HepG2 (cell line): ENCODE measurements around the gene AMOTL2. TPM values are rescaled to one million over a fixed set of nuclear protein-coding genes. Genes with fewer than 3 reads are reported as not detected.

Experiments used
- ATAC-seq: fragments of 200-7000 bp; cut with Tn5 transposase; 3 replicates; pipeline ENCODE4 v1.9.1; 2020; ENCODE audit warnings: mild to moderate bottlenecking, moderate library complexity
- BruUV-seq: library from RNA; stranded (reverse); fragments of 400-500 nt; replicated peaks from 2 replicates; lab custom pipeline; 2021; lab: Mats Ljungman, UMichigan
- CTCF ChIA-PET: fragments of 300-600 bp; formaldehyde crosslinking; extraction: SDS; loops from one replicate; lab custom pipeline; 2021; ENCODE audit warnings: low total read pairs, inconsistent platforms, low intra/inter-chr PET ratio; lab: Yijun Ruan, JAX
- POLR2A ChIA-PET: fragments of 350-600 bp; sonication (Branson Sonifier 250); formaldehyde crosslinking; loops from one replicate; lab custom pipeline; 2020; ENCODE audit warnings: antibody characterized with exemption, inconsistent platforms; lab: Yijun Ruan, JAX
- DNase-seq: peaks from one replicate; pipeline ENCODE4 v3.0.0-alpha.2; 2015; ENCODE audit warnings: low spot score
- FAIRE-seq: peaks from 3 replicates; lab custom pipeline; 2011; peaks lifted over from hg19 to GRCh38; lab: Jason Lieb, UNC
- H2AFZ ChIP-seq: one replicate; pipeline ENCODE4 v1.6.1; 2011; ENCODE audit warnings: low read length, inconsistent platforms
- H3K27ac ChIP-seq: fragments of 300-600 bp; 3 replicates; pipeline ENCODE4 v1.8.0; 2011; ENCODE audit warnings: mixed run types, mild to moderate bottlenecking, mixed read lengths, low read length, inconsistent platforms; ENCODE audit not compliant: insufficient read depth; ENCODE audit errors: extremely low read length
- H3K27me3 ChIP-seq, 2 experiments: fragments of 200-600 bp in 1 of 2; 2 replicates in 1 of 2; 3 replicates in 1 of 2; pipeline versions ENCODE4 v1.6.0 to v1.8.0; 2011; ENCODE audit warnings: low read length in 2 of 2, mild to moderate bottlenecking in 2 of 2, moderate library complexity in 2 of 2, inconsistent platforms in 1 of 2; ENCODE audit not compliant: insufficient read depth in 2 of 2, control insufficient read depth in 1 of 2
- H3K36me3 ChIP-seq, 2 experiments: fragments of 200-600 bp in 1 of 2; replicated peaks in 1 of 2; 2 replicates in 1 of 2; 3 replicates in 1 of 2; pipeline versions ENCODE4 v1.5.1 to v1.8.0; 2011; ENCODE audit warnings: low read length in 2 of 2, inconsistent platforms in 1 of 2; ENCODE audit not compliant: insufficient read depth in 2 of 2, control insufficient read depth in 1 of 2
- H3K4me1 ChIP-seq: 2 replicates; pipeline ENCODE4 v1.5.1; 2012; ENCODE audit warnings: low read length, inconsistent platforms; ENCODE audit not compliant: insufficient read depth
- H3K4me2 ChIP-seq: 2 replicates; pipeline ENCODE4 v1.6.0; 2011; ENCODE audit warnings: low read depth, low read length, inconsistent platforms
- H3K4me3 ChIP-seq, 3 experiments: fragments of 200-600 bp in 1 of 3; sonication (generic), shearing (Covaris generic) in 1 of 3; replicated peaks in 1 of 3; 2 replicates each; pipeline ENCODE4 v1.5.1; 2011 to 2016; ENCODE audit warnings: low read length in 3 of 3, inconsistent platforms in 2 of 3, low read depth in 2 of 3, mild to moderate bottlenecking in 2 of 3, control low read depth in 1 of 3, mixed read lengths in 1 of 3; ENCODE audit not compliant: insufficient read depth in 1 of 3
- H3K79me2 ChIP-seq: one replicate; pipeline ENCODE4 v1.6.1; 2011; ENCODE audit warnings: low read length, inconsistent platforms; ENCODE audit not compliant: insufficient read depth
- H3K9ac ChIP-seq: 2 replicates; pipeline ENCODE4 v1.6.0; 2011; ENCODE audit warnings: mild to moderate bottlenecking, low read depth, low read length, inconsistent platforms; ENCODE audit not compliant: insufficient read depth
- H3K9me3 ChIP-seq: 2 replicates; pipeline ENCODE4 v1.5.1; 2012; ENCODE audit warnings: mild to moderate bottlenecking, low read length
- H4K20me1 ChIP-seq: 2 replicates; pipeline ENCODE4 v1.6.0; 2011; ENCODE audit warnings: inconsistent platforms, mild to moderate bottlenecking, low read length, moderate library complexity; ENCODE audit not compliant: insufficient read depth
- MLLT10 ChIP-seq: sonication (generic); formaldehyde crosslinking; IDR thresholded peaks from 2 replicates; pipeline ENCODE4 v1.4.0; 2020; ENCODE audit warnings: missing genetic modification reagents
- POLR2AphosphoS5 ChIP-seq: IDR thresholded peaks from 2 replicates; pipeline ENCODE4 v1.6.1; 2012; ENCODE audit warnings: low read depth, low read length
- RFX5 ChIP-seq: IDR thresholded peaks from 2 replicates; pipeline ENCODE4 v1.6.1; 2011; ENCODE audit warnings: low read depth, low read length, improper control_type of control experiment
- SRY ChIP-seq: sonication (generic); formaldehyde crosslinking; IDR thresholded peaks from 2 replicates; pipeline ENCODE4 v1.8.0; 2022; ENCODE audit warnings: mild to moderate bottlenecking, missing genetic modification reagents
- ZMAT3 ChIP-seq: sonication (generic); formaldehyde crosslinking; conservative IDR thresholded peaks from 2 replicates; pipeline ENCODE4 v1.7.0; 2021; ENCODE audit warnings: missing genetic modification reagents
- ZNF180 ChIP-seq: sonication (generic); formaldehyde crosslinking; IDR thresholded peaks from 2 replicates; pipeline ENCODE4 v1.4.0; 2020; ENCODE audit warnings: low read depth, missing genetic modification reagents, borderline replicate concordance
- ZNF383 ChIP-seq: sonication (generic); formaldehyde crosslinking; IDR thresholded peaks from 2 replicates; pipeline ENCODE4 v1.4.0; 2020; ENCODE audit warnings: missing genetic modification reagents, mild to moderate bottlenecking, borderline replicate concordance
- ZSCAN30 ChIP-seq: sonication (generic); formaldehyde crosslinking; IDR thresholded peaks from 2 replicates; pipeline ENCODE4 v1.5.0; 2020; ENCODE audit warnings: mild to moderate bottlenecking, missing genetic modification reagents
- WGBS: methylation state at CpG from one replicate; pipeline ENCODE4 v1.1.6; 2017; ENCODE audit warnings: low lambda C conversion rate; 5-methylcytosine and 5-hydroxymethylcytosine counted together
- in situ Hi-C: cut with HindIII; loops from 2 replicates; pipeline ENCODE4 v1.10.0; 2017; ENCODE audit warnings: low pct_unique_long_range_greater_than_20kb; ENCODE audit not compliant: extremely low pct_ligation_motif_present
- intact Hi-C: fragments of 100-400 bp; cut with micrococcal nuclease; formaldehyde crosslinking; loops from one replicate; pipeline ENCODE4 v1.10.0; 2022; ENCODE audit not compliant: unreplicated experiment
- polyA plus RNA-seq, 8 experiments: library from polyadenylated mRNA; depleted of rRNA in 3 of 8; stranded (reverse) in 7 of 8; unstranded in 1 of 8; fragments of >200 nt; fragmentation: Illumina TruSeq in 4 of 8; extraction: Trizol in 4 of 8; gene quantifications; 2 replicates each; pipeline versions ENCODE4 v1.2.1 to v1.2.3, GENCODE V29; 2011 to 2016; ENCODE audit warnings: low read depth in 4 of 8, missing spikeins in 1 of 8, mixed read lengths in 1 of 8; ENCODE audit not compliant: insufficient read depth in 1 of 8
- total RNA-seq, 5 experiments: library from RNA; depleted of rRNA; stranded (reverse); fragments of >200 nt; fragmentation: Illumina TruSeq; extraction: Trizol; gene quantifications; 2 replicates each; pipeline ENCODE4 v1.2.3, GENCODE V29; 2016; ENCODE audit warnings: low read depth in 1 of 5
- TF ChIP-seq, protein P1 (sequence below): sonication (generic); formaldehyde crosslinking; IDR thresholded peaks from 2 replicates; pipeline ENCODE4 v1.5.0; 2020; ENCODE audit warnings: missing genetic modification reagents
- TF ChIP-seq, protein P2 (sequence below): sonication (generic); formaldehyde crosslinking; IDR thresholded peaks from 2 replicates; pipeline ENCODE4; 2020; ENCODE audit warnings: missing genetic modification reagents, mild to moderate bottlenecking, borderline replicate concordance
- TF ChIP-seq, protein P3 (sequence below): sonication (generic); formaldehyde crosslinking; IDR thresholded peaks from 2 replicates; pipeline ENCODE4 v1.4.0; 2020; ENCODE audit warnings: mild to moderate bottlenecking, missing genetic modification reagents
- TF ChIP-seq, protein P4 (sequence below): sonication (generic); formaldehyde crosslinking; conservative IDR thresholded peaks from 2 replicates; pipeline ENCODE4 v1.4.0; 2020; ENCODE audit warnings: missing genetic modification reagents
- TF ChIP-seq, protein P5 (sequence below): sonication (generic); formaldehyde crosslinking; IDR thresholded peaks from 2 replicates; pipeline ENCODE4 v1.4.0; 2020; ENCODE audit warnings: missing genetic modification reagents, borderline replicate concordance

The AMOTL2 gene
- total and polyA plus RNA-seq, 2 of the 13 experiments (the other 11 are each of a cell fraction or from before 2014, with no cell fraction given): 17.3 to 18.5 TPM

DNA sequence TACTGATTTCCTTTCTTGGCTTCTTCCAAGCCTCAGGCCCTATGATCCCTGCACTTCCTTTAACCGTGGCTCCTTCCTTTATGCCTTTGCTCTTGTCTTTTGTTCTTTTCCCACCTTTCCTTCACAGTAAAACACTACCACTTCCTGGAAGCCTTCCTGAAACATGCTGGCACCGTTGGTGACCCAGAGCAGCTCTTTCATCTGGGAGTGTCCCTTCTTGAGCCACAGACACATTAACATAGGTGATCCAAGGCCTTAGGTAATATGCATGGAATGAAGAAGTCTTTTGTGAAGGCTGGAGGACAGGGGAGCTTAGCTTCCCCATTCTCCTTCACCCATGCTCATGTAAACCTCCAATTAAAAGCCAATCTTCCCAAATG lies 39.4 kb downstream of the AMOTL2 start:
- H4K20me1 ChIP-seq: no peaks in the 10 kb centered on the region
- ChIA-PET CTCF (no interaction called here), POLR2A (no interaction called here)
- no peak for FAIRE-seq
- intact Hi-C loops (no loop called here), in situ Hi-C loops (no loop called here)
- ATAC-seq: no peak
- H3K9me3 ChIP-seq: no peaks in the 10 kb centered on the region
- no peaks in the 10 kb centered on the region for H3K36me3 ChIP-seq
- no peak overlapping the region for H2AFZ ChIP-seq
- no peak overlapping the region for H3K9ac ChIP-seq
- H3K27ac ChIP-seq: no peak overlapping the region
- no peak overlapping the region for H3K4me2 ChIP-seq
- H3K27me3 ChIP-seq: no peaks in the 10 kb centered on the region
- no peak for DNase-seq
- H3K4me3 ChIP-seq: no peak overlapping the region
- 33% methylated on average over 2 of the region's 2 CpGs for WGBS
- peaks cover 92% of the 10 kb centered on the region for H3K4me1 ChIP-seq
- H3K79me2 ChIP-seq: no peaks in the 10 kb centered on the region
- BruUV-seq: no TSS peak
- TF ChIP-seq MLLT10 (CRISPR knock-in tag) (no peak), ZNF383 (CRISPR knock-in tag) (no peak), ZMAT3 (CRISPR knock-in tag) (no peak), ZSCAN30 (CRISPR knock-in tag) (no peak), ZNF180 (CRISPR knock-in tag) (no peak), POLR2AphosphoS5 (no peak), RFX5 (no peak), SRY (CRISPR knock-in tag) (no peak)
- TF ChIP-seq, protein P1, sequence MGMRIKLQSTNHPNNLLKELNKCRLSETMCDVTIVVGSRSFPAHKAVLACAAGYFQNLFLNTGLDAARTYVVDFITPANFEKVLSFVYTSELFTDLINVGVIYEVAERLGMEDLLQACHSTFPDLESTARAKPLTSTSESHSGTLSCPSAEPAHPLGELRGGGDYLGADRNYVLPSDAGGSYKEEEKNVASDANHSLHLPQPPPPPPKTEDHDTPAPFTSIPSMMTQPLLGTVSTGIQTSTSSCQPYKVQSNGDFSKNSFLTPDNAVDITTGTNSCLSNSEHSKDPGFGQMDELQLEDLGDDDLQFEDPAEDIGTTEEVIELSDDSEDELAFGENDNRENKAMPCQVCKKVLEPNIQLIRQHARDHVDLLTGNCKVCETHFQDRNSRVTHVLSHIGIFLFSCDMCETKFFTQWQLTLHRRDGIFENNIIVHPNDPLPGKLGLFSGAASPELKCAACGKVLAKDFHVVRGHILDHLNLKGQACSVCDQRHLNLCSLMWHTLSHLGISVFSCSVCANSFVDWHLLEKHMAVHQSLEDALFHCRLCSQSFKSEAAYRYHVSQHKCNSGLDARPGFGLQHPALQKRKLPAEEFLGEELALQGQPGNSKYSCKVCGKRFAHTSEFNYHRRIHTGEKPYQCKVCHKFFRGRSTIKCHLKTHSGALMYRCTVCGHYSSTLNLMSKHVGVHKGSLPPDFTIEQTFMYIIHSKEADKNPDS (CRISPR knock-in tag): no peak
- TF ChIP-seq, protein P2, sequence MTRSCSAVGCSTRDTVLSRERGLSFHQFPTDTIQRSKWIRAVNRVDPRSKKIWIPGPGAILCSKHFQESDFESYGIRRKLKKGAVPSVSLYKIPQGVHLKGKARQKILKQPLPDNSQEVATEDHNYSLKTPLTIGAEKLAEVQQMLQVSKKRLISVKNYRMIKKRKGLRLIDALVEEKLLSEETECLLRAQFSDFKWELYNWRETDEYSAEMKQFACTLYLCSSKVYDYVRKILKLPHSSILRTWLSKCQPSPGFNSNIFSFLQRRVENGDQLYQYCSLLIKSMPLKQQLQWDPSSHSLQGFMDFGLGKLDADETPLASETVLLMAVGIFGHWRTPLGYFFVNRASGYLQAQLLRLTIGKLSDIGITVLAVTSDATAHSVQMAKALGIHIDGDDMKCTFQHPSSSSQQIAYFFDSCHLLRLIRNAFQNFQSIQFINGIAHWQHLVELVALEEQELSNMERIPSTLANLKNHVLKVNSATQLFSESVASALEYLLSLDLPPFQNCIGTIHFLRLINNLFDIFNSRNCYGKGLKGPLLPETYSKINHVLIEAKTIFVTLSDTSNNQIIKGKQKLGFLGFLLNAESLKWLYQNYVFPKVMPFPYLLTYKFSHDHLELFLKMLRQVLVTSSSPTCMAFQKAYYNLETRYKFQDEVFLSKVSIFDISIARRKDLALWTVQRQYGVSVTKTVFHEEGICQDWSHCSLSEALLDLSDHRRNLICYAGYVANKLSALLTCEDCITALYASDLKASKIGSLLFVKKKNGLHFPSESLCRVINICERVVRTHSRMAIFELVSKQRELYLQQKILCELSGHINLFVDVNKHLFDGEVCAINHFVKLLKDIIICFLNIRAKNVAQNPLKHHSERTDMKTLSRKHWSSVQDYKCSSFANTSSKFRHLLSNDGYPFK: no peak
- TF ChIP-seq, protein P3, sequence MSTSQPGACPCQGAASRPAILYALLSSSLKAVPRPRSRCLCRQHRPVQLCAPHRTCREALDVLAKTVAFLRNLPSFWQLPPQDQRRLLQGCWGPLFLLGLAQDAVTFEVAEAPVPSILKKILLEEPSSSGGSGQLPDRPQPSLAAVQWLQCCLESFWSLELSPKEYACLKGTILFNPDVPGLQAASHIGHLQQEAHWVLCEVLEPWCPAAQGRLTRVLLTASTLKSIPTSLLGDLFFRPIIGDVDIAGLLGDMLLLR (CRISPR knock-in tag): no peak
- TF ChIP-seq, protein P4, sequence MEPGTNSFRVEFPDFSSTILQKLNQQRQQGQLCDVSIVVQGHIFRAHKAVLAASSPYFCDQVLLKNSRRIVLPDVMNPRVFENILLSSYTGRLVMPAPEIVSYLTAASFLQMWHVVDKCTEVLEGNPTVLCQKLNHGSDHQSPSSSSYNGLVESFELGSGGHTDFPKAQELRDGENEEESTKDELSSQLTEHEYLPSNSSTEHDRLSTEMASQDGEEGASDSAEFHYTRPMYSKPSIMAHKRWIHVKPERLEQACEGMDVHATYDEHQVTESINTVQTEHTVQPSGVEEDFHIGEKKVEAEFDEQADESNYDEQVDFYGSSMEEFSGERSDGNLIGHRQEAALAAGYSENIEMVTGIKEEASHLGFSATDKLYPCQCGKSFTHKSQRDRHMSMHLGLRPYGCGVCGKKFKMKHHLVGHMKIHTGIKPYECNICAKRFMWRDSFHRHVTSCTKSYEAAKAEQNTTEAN: no peak
- TF ChIP-seq, protein P5, sequence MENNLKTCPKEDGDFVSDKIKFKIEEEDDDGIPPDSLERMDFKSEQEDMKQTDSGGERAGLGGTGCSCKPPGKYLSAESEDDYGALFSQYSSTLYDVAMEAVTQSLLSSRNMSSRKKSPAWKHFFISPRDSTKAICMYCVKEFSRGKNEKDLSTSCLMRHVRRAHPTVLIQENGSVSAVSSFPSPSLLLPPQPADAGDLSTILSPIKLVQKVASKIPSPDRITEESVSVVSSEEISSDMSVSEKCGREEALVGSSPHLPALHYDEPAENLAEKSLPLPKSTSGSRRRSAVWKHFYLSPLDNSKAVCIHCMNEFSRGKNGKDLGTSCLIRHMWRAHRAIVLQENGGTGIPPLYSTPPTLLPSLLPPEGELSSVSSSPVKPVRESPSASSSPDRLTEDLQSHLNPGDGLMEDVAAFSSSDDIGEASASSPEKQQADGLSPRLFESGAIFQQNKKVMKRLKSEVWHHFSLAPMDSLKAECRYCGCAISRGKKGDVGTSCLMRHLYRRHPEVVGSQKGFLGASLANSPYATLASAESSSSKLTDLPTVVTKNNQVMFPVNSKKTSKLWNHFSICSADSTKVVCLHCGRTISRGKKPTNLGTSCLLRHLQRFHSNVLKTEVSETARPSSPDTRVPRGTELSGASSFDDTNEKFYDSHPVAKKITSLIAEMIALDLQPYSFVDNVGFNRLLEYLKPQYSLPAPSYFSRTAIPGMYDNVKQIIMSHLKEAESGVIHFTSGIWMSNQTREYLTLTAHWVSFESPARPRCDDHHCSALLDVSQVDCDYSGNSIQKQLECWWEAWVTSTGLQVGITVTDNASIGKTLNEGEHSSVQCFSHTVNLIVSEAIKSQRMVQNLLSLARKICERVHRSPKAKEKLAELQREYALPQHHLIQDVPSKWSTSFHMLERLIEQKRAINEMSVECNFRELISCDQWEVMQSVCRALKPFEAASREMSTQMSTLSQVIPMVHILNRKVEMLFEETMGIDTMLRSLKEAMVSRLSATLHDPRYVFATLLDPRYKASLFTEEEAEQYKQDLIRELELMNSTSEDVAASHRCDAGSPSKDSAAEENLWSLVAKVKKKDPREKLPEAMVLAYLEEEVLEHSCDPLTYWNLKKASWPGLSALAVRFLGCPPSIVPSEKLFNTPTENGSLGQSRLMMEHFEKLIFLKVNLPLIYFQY: no peak
